Measurements from ENCODE around the gene FGF6.
"Not testable (repeated sequence)": the region's sequence is repeated elsewhere in the genome, so short reads cannot be mapped to it uniquely, and the experiment has no call there.

Gene FGF6

GRCh38 chr12:4455849-4456248 lies 10.2 kb upstream of the FGF6 start:
- not testable (repeated sequence) for H3K4me3 ChIP-seq (replicated peaks; ENCODE audit: insufficient read depth, low read length); H3K27me3 ChIP-seq (ENCODE audit: insufficient read depth, poor library complexity, severe bottlenecking); H3K27ac ChIP-seq (replicated peaks); DNase-seq (ENCODE audit: low read depth in 1 of 2, low spot score in 1 of 2)

GRCh38 chr12:4454315-4454860 lies 8.8 kb upstream of the FGF6 start:
- H3K27ac ChIP-seq (replicated peaks): no peak overlapping the region
- TF ChIP-seq REST (IDR thresholded peaks at IDR 0.05; ENCODE audit: insufficient replicate concordance, low read depth) (no peak), GABPA (IDR thresholded peaks at IDR 0.05; ENCODE audit: low read depth) (no peak), SPI1 (IDR thresholded peaks at IDR 0.05; ENCODE audit: borderline replicate concordance, low read depth) (no peak), CTCF (IDR thresholded peaks at IDR 0.05; ENCODE audit: insufficient read depth, low read length) (no peak), POLR2AphosphoS5 (IDR thresholded peaks at IDR 0.05; ENCODE audit: low read depth) (no peak)
- DNase-seq (ENCODE audit: low read depth in 1 of 2, low spot score in 1 of 2): no peak
- no peak overlapping the region for H3K4me3 ChIP-seq (replicated peaks; ENCODE audit: insufficient read depth, low read length)
- no peaks in the 10 kb centered on the region for H3K27me3 ChIP-seq (ENCODE audit: insufficient read depth, poor library complexity, severe bottlenecking)

- no peaks in the 10 kb centered on the region for H3K27me3 ChIP-seq (ENCODE audit: insufficient read depth, poor library complexity, severe bottlenecking)
- no peak overlapping the region for H3K4me3 ChIP-seq (replicated peaks; ENCODE audit: insufficient read depth, low read length)
- H3K27ac ChIP-seq (replicated peaks): no peak overlapping the region
- DNase-seq (ENCODE audit: low read depth in 1 of 2, low spot score in 1 of 2): peak in 1 of 2 experiments; percentile 31
- no peak for TF ChIP-seq GABPA (IDR thresholded peaks at IDR 0.05; ENCODE audit: low read depth)
- TF ChIP-seq POLR2AphosphoS5 (IDR thresholded peaks at IDR 0.05; ENCODE audit: low read depth): no peak
- no peak for TF ChIP-seq CTCF (IDR thresholded peaks at IDR 0.05; ENCODE audit: insufficient read depth, low read length)
- no peak for TF ChIP-seq REST (IDR thresholded peaks at IDR 0.05; ENCODE audit: insufficient replicate concordance, low read depth)
- no peak for TF ChIP-seq SPI1 (IDR thresholded peaks at IDR 0.05; ENCODE audit: borderline replicate concordance, low read depth)
Measured at GRCh38 chr12:4451694-4452093, 6.1 kb upstream of the FGF6 start.

GRCh38 chr12:4450551-4451112 lies 5.0 kb upstream of the FGF6 start:
- Histone ChIP-seq H3K27ac (replicated peaks) (no peak overlapping the region), H3K27me3 (ENCODE audit: insufficient read depth, poor library complexity, severe bottlenecking) (no peaks in the 10 kb centered on the region), H3K4me3 (replicated peaks; ENCODE audit: insufficient read depth, low read length) (no peak overlapping the region)
- TF ChIP-seq SPI1 (IDR thresholded peaks at IDR 0.05; ENCODE audit: borderline replicate concordance, low read depth): no peak
- DNase-seq (ENCODE audit: low read depth in 1 of 2, low spot score in 1 of 2): no peak

GRCh38 chr12:4449851-4450221 lies 4.2 kb upstream of the FGF6 start:
- no peak for DNase-seq (ENCODE audit: low read depth in 1 of 2, low spot score in 1 of 2)
- Histone ChIP-seq H3K27me3 (ENCODE audit: insufficient read depth, poor library complexity, severe bottlenecking) (no peaks in the 10 kb centered on the region), H3K27ac (replicated peaks) (no peak overlapping the region), H3K4me3 (replicated peaks; ENCODE audit: insufficient read depth, low read length) (no peak overlapping the region)
- TF ChIP-seq CTCF (IDR thresholded peaks at IDR 0.05; ENCODE audit: insufficient read depth, low read length): no peak
- no peak for TF ChIP-seq GABPA (IDR thresholded peaks at IDR 0.05; ENCODE audit: low read depth)
- no peak for TF ChIP-seq REST (IDR thresholded peaks at IDR 0.05; ENCODE audit: insufficient replicate concordance, low read depth)
- no peak for TF ChIP-seq SPI1 (IDR thresholded peaks at IDR 0.05; ENCODE audit: borderline replicate concordance, low read depth)
- TF ChIP-seq POLR2AphosphoS5 (IDR thresholded peaks at IDR 0.05; ENCODE audit: low read depth): no peak
